ENCODE results near the gene CHKA.

Gene CHKA

DNA sequence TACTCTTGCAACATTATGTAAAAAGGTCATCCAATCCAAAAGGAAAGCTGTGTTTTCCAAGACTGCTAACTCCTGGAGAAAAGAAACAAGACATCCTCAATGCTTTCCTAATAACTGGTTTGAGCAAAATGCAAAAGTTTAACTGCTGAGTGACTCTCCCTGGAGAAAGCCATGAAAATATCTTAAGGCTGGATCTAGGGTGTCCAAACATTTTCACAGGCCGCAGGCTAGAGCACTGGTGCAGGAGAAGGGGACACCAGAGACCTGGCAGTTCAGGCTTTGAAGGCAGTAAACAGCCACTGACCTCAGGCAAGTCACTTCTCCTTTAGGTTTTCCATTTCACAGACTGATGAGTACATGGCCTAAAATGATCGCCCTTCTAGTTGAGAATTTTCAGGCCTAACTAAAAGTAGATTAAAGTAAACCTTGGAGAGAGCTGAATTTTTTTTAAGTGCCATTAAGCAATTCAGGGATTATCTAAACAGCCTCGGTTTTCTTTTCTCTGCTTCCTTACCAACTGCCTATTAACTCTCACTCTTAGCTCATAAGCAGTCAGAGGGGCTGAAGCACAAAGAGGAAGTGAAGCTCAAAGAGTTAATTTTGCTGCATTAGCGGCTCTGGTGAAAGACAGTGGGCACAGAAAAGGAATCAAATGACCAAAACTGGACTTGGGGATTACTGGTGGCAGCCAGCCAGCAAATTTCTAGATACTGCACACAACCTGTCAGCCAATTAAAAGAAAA lies 2.3 kb downstream of the CHKA start:
- Histone ChIP-seq H3K36me3 (ENCODE audit: insufficient read depth, low read length) (no peaks in the 10 kb centered on the region), H3K79me2 (ENCODE audit: insufficient read depth, low read length) (peaks cover 66% of the 10 kb centered on the region), H3K4me1 (ENCODE audit: insufficient read depth, low read length, poor library complexity, severe bottlenecking) (peaks cover 60% of the 10 kb centered on the region)

DNA sequence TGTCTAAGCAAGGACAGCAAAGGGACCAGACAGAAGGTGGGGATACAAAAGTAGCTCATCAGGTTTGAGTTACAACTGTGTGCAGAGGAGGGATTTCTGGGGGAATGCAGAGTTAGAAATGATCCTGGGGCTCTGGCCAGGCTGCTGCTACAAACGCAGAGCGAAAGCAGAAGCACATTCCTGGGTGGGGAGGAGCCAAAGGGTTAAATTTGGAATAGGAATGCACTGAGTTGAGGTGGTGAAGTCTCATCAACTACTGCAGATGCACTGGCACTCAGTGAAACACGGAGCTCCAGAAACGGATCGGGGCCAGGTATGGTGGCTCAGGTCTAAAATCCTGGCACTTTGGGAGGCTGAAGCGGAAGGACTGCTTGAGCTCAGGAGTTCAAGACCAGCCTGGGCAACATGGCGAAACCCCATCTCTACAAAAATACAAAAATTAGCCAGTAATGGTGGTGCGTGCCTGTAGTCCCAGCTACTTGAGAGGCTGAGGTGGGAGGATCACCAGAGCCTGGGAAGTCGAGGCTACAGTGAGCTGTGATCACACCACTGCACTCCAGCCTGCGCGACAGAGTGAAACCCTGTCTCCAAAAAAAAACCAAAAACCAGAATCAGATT lies 3.2 kb downstream of the CHKA start:
- Histone ChIP-seq H3K4me2 (ENCODE audit: low read depth, low read length, poor library complexity, severe bottlenecking) (peak overlapping the region; percentile 87), H3K4me1 (ENCODE audit: insufficient read depth, low read length, poor library complexity, severe bottlenecking) (peaks cover 61% of the 10 kb centered on the region), H4K20me1 (ENCODE audit: insufficient read depth, low read length, poor library complexity, severe bottlenecking) (peaks cover 64% of the 10 kb centered on the region)

More for the DNA sequence above, 2.3 kb downstream of the CHKA start:
- H3F3A ChIP-seq (ENCODE audit: low read depth) = no peaks in the 10 kb centered on the region
- no peaks in the 10 kb centered on the region for H3K27me3 ChIP-seq (ENCODE audit: insufficient read depth, low read length, poor library complexity, severe bottlenecking)
- H3K9ac ChIP-seq (ENCODE audit: low read depth, low read length, poor library complexity, severe bottlenecking) = peak overlapping the region; percentile 72
- no peak overlapping the region for H2AFZ ChIP-seq (ENCODE audit: low read length)
- no peaks in the 10 kb centered on the region for H3K9me2 ChIP-seq (replicated peaks; ENCODE audit: low read depth, low read length)
- TF ChIP-seq CTCF (conservative IDR thresholded peaks at IDR 0.05; ENCODE audit: low read length) (no peak), EZH2phosphoT487 (IDR thresholded peaks at IDR 0.05; ENCODE audit: borderline replicate concordance) (no peak)
- peak overlapping the region; percentile 78 for H3K4me3 ChIP-seq (ENCODE audit: low read length, poor library complexity, severe bottlenecking)
- peaks cover 62% of the 10 kb centered on the region for H4K20me1 ChIP-seq (ENCODE audit: insufficient read depth, low read length, poor library complexity, severe bottlenecking)
- H3K4me2 ChIP-seq (ENCODE audit: low read depth, low read length, poor library complexity, severe bottlenecking) = peak overlapping the region; percentile 87
- H3K9me3 ChIP-seq (ENCODE audit: insufficient read depth, low read depth, low read length) = no peaks in the 10 kb centered on the region

DNA sequence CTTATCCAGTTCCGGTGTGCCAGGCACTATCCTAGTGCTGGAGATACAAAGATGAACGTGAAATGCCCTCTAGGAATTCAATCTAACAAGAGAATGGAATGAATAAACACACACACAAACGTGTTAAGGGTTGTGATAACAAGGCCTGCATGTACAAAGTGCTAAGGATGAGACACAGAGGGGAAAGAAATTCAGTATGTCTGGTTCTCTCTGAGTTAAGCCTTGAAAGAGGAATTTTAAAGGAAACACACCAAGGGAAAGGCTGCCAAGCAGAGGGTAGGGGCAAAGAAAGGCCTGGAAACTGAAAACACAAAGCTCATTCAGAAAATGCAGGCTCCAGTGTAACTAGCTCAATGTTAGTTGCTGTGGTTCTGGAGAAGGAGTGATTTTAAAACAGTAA lies 4.2 kb downstream of the CHKA start:
- H3K4me2 ChIP-seq (ENCODE audit: low read depth, low read length, poor library complexity, severe bottlenecking) = peak overlapping the region; percentile 87
- no peaks in the 10 kb centered on the region for H3K9me3 ChIP-seq (ENCODE audit: insufficient read depth, low read depth, low read length)
- H3F3A ChIP-seq (ENCODE audit: low read depth) = no peaks in the 10 kb centered on the region
- peaks cover 83% of the 10 kb centered on the region for H3K79me2 ChIP-seq (ENCODE audit: insufficient read depth, low read length)
- no peaks in the 10 kb centered on the region for H3K9me2 ChIP-seq (replicated peaks; ENCODE audit: low read depth, low read length)
- peaks cover 68% of the 10 kb centered on the region for H4K20me1 ChIP-seq (ENCODE audit: insufficient read depth, low read length, poor library complexity, severe bottlenecking)
- H3K4me1 ChIP-seq (ENCODE audit: insufficient read depth, low read length, poor library complexity, severe bottlenecking) = peaks cover 57% of the 10 kb centered on the region
- H3K36me3 ChIP-seq (ENCODE audit: insufficient read depth, low read length) = no peaks in the 10 kb centered on the region
- H3K4me3 ChIP-seq (ENCODE audit: low read length, poor library complexity, severe bottlenecking) = peak overlapping the region; percentile 78
- no peaks in the 10 kb centered on the region for H3K27me3 ChIP-seq (ENCODE audit: insufficient read depth, low read length, poor library complexity, severe bottlenecking)
- peak overlapping the region; percentile 72 for H3K9ac ChIP-seq (ENCODE audit: low read depth, low read length, poor library complexity, severe bottlenecking)
- no peak for TF ChIP-seq CTCF (conservative IDR thresholded peaks at IDR 0.05; ENCODE audit: low read length)
- no peak for TF ChIP-seq EZH2phosphoT487 (IDR thresholded peaks at IDR 0.05; ENCODE audit: borderline replicate concordance)
- H2AFZ ChIP-seq (ENCODE audit: low read length) = no peak overlapping the region

More for the DNA sequence above, 3.2 kb downstream of the CHKA start:
- Histone ChIP-seq H3K9me2 (replicated peaks; ENCODE audit: low read depth, low read length) (no peaks in the 10 kb centered on the region), H2AFZ (ENCODE audit: low read length) (no peak overlapping the region), H3K9ac (ENCODE audit: low read depth, low read length, poor library complexity, severe bottlenecking) (peak overlapping the region; percentile 72), H3K9me3 (ENCODE audit: insufficient read depth, low read depth, low read length) (no peaks in the 10 kb centered on the region), H3K79me2 (ENCODE audit: insufficient read depth, low read length) (peaks cover 75% of the 10 kb centered on the region), H3K27me3 (ENCODE audit: insufficient read depth, low read length, poor library complexity, severe bottlenecking) (no peaks in the 10 kb centered on the region), H3K36me3 (ENCODE audit: insufficient read depth, low read length) (no peaks in the 10 kb centered on the region), H3K4me3 (ENCODE audit: low read length, poor library complexity, severe bottlenecking) (peak overlapping the region; percentile 78), H3F3A (ENCODE audit: low read depth) (no peaks in the 10 kb centered on the region)
- TF ChIP-seq CTCF (conservative IDR thresholded peaks at IDR 0.05; ENCODE audit: low read length) (no peak), EZH2phosphoT487 (IDR thresholded peaks at IDR 0.05; ENCODE audit: borderline replicate concordance) (no peak)
